ENCODE results near the gene MSH2.
A peak's percentile ranks its signal among the peaks of the same experiment; 100 is the strongest.

Gene MSH2

DNA sequence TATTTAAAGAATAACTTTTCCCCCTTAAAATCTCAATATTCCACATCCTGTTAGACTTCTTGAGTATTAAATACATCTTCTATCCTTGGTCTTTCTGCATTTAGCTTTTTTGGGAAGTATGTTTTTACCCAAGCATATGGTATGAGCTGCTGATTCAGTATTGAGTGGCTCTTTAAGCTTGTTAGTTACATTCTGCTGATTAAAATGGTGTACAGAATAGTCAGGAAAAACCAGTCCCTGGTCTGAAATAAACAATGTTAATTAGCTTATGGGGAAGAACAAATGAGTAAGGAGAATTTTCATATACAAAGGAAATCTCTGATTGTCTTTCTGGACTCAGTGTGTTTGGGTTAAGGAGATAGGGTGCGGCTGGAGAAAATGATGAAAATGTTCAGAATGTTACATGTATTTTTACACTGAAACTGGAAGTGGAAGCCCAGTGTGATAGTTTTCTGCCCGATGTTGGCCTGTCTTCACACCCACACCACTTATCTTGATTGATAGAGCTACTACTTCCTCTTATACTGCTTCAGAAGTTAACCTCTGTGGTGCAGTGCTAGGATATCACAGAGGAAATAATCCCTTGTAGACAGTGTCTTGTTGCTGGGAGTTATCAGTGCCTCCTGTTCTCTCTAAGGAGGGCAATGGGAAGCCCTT lies 84.0 kb downstream of the MSH2 start:
- Histone ChIP-seq H3K9me3 (ENCODE audit: insufficient read depth, low read length) (no peaks in the 10 kb centered on the region), H3K36me3 (replicated peaks; ENCODE audit: low read depth, low read length) (peaks cover 23% of the 10 kb centered on the region), H3K27ac (ENCODE audit: low read length) (no peak overlapping the region), H3K9ac (ENCODE audit: low read length) (no peak overlapping the region), H3K4me3 (ENCODE audit: low read length) (no peak overlapping the region), H2AFZ (ENCODE audit: low read depth, low read length) (no peak overlapping the region), H4K20me1 (ENCODE audit: insufficient read depth, low read length) (no peaks in the 10 kb centered on the region), H3K27me3 (ENCODE audit: low read depth, low read length) (no peaks in the 10 kb centered on the region), H3K4me2 (ENCODE audit: low read length) (peak overlapping the region; percentile 17; the same call in 1 of the 2 replicates), H3K4me1 (ENCODE audit: low read length) (peaks cover 12% of the 10 kb centered on the region), H3K79me2 (ENCODE audit: low read length) (no peaks in the 10 kb centered on the region)
- TF ChIP-seq EZH2phosphoT487 (IDR thresholded peaks at IDR 0.05; ENCODE audit: low read depth) = no peak
- TF ChIP-seq, protein P1, sequence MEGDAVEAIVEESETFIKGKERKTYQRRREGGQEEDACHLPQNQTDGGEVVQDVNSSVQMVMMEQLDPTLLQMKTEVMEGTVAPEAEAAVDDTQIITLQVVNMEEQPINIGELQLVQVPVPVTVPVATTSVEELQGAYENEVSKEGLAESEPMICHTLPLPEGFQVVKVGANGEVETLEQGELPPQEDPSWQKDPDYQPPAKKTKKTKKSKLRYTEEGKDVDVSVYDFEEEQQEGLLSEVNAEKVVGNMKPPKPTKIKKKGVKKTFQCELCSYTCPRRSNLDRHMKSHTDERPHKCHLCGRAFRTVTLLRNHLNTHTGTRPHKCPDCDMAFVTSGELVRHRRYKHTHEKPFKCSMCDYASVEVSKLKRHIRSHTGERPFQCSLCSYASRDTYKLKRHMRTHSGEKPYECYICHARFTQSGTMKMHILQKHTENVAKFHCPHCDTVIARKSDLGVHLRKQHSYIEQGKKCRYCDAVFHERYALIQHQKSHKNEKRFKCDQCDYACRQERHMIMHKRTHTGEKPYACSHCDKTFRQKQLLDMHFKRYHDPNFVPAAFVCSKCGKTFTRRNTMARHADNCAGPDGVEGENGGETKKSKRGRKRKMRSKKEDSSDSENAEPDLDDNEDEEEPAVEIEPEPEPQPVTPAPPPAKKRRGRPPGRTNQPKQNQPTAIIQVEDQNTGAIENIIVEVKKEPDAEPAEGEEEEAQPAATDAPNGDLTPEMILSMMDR (IDR thresholded peaks at IDR 0.05; ENCODE audit: low read depth, low read length) = no peak

DNA sequence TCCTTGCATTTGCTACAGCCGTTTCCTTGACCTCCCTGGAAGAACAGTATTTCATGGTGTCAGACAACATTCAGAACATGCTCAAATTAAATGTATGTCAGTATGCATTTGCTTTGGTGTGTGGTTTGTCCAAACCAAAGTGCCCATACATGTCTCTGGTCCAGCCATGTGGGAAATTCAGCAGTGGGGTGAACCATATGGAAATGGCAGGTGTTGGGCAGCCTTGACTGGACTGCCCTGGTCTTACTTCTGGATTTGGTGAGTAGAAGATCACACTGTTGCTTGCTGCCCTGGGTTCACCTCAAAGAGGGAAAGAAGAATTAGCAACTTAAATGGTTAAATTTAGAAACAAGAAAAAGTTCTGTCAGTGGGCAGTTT lies 84.5 kb downstream of the MSH2 start:
- Histone ChIP-seq H2AFZ (ENCODE audit: low read depth, low read length) (no peak overlapping the region), H3K4me1 (ENCODE audit: low read length) (peaks cover 12% of the 10 kb centered on the region), H3K4me2 (ENCODE audit: low read length) (no peak overlapping the region), H3K79me2 (ENCODE audit: low read length) (no peaks in the 10 kb centered on the region), H3K36me3 (replicated peaks; ENCODE audit: low read depth, low read length) (peaks cover 23% of the 10 kb centered on the region), H3K27me3 (ENCODE audit: low read depth, low read length) (no peaks in the 10 kb centered on the region), H4K20me1 (ENCODE audit: insufficient read depth, low read length) (no peaks in the 10 kb centered on the region), H3K27ac (ENCODE audit: low read length) (no peak overlapping the region), H3K9me3 (ENCODE audit: insufficient read depth, low read length) (no peaks in the 10 kb centered on the region), H3K9ac (ENCODE audit: low read length) (no peak overlapping the region), H3K4me3 (ENCODE audit: low read length) (no peak overlapping the region)
- TF ChIP-seq EZH2phosphoT487 (IDR thresholded peaks at IDR 0.05; ENCODE audit: low read depth) = no peak
- TF ChIP-seq, protein P1 (IDR thresholded peaks at IDR 0.05; ENCODE audit: low read depth, low read length) = no peak

DNA sequence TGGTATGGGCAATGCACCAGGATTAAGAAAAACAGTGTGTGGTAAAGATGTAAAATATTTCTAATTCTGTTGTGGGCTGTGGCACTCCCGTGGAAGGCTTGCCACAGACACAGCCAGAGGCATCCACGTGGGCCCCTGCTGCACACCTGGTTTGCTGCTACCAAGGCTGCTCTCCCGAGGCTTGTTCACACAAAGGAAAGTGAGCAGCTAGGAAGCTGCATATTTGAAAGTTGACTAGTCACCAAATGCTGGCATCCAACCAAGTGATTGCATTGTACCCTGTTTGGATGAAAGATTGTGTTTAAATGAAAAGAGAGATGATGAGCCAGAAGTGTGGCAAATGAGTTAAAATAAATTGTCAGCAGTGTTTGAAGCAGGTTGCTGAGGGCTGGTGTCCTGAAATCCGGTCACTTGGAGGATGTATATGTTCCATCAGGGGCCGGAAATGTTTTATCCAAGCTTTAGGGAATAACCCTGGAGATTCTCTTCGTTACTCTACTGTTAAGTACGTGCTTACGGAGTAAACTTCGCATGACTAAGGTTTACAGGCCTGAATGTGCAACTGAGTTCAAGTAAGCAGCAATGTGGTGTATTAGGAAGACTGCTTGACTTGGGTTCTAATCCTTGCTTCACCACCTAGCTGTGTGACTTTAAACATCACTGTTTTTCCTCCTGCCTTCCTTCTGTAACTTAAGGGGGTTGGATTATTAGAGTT lies 86.1 kb downstream of the MSH2 start:
- Histone ChIP-seq H3K79me2 (ENCODE audit: low read length) (no peaks in the 10 kb centered on the region), H3K36me3 (replicated peaks; ENCODE audit: low read depth, low read length) (peaks cover 18% of the 10 kb centered on the region), H3K4me2 (ENCODE audit: low read length) (no peak overlapping the region), H3K4me1 (ENCODE audit: low read length) (peaks cover 12% of the 10 kb centered on the region), H3K4me3 (ENCODE audit: low read length) (no peak overlapping the region), H3K9me3 (ENCODE audit: insufficient read depth, low read length) (no peaks in the 10 kb centered on the region), H3K9ac (ENCODE audit: low read length) (no peak overlapping the region), H4K20me1 (ENCODE audit: insufficient read depth, low read length) (no peaks in the 10 kb centered on the region), H2AFZ (ENCODE audit: low read depth, low read length) (no peak overlapping the region), H3K27me3 (ENCODE audit: low read depth, low read length) (no peaks in the 10 kb centered on the region), H3K27ac (ENCODE audit: low read length) (no peak overlapping the region)
- TF ChIP-seq, protein P1 (IDR thresholded peaks at IDR 0.05; ENCODE audit: low read depth, low read length) = no peak
- no peak for TF ChIP-seq EZH2phosphoT487 (IDR thresholded peaks at IDR 0.05; ENCODE audit: low read depth)

DNA sequence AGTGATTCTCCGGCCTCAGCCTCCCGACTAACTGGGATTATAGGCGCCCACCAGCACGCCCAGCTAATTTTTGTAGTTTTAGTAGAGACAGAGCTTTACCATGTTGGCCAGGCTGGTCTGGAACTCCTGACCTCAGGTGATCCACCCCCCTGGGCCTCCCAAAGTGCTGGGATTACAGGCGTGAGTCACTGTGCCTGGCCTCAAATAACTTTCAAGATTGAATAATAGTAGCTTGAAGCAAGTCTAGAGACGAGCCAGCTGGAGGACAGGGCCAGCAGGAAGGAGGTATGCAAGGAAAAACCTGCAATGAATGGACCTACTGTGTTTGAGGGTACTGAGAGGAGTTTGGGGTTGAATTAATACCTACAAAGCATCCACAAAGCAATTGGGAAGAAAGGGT lies 87.5 kb downstream of the MSH2 start:
- H3K4me2 ChIP-seq (ENCODE audit: low read length) = no peak overlapping the region

More for the DNA sequence above, 87.5 kb downstream of the MSH2 start:
- Histone ChIP-seq H3K27ac (ENCODE audit: low read length) (no peak overlapping the region), H2AFZ (ENCODE audit: low read depth, low read length) (no peak overlapping the region), H3K27me3 (ENCODE audit: low read depth, low read length) (no peaks in the 10 kb centered on the region), H3K79me2 (ENCODE audit: low read length) (no peaks in the 10 kb centered on the region), H3K9ac (ENCODE audit: low read length) (no peak overlapping the region), H3K36me3 (replicated peaks; ENCODE audit: low read depth, low read length) (peaks cover 6% of the 10 kb centered on the region), H3K9me3 (ENCODE audit: insufficient read depth, low read length) (no peaks in the 10 kb centered on the region), H3K4me1 (ENCODE audit: low read length) (peaks cover 12% of the 10 kb centered on the region), H3K4me3 (ENCODE audit: low read length) (no peak overlapping the region), H4K20me1 (ENCODE audit: insufficient read depth, low read length) (no peaks in the 10 kb centered on the region)
- TF ChIP-seq, protein P1 (IDR thresholded peaks at IDR 0.05; ENCODE audit: low read depth, low read length) = no peak
- TF ChIP-seq EZH2phosphoT487 (IDR thresholded peaks at IDR 0.05; ENCODE audit: low read depth) = no peak
